KBM-7 (cell line): ENCODE data around the gene ZNF662.
"Not testable (repeated sequence)": the region's sequence is repeated elsewhere in the genome, so short reads cannot be mapped to it uniquely, and the experiment has no call there.

ENCODE experiments used
- DNase-seq: peaks from one replicate; pipeline ENCODE4 v3.0.0-alpha.2; 2015
- in situ Hi-C: fragments of 300-500 bp; cut with MboI; formaldehyde crosslinking; loops from 2 replicates; pipeline ENCODE4 v1.14.3; 2020; ENCODE audit warnings: low sequenced_read_pairs, low pct_unique_long_range_greater_than_20kb, mixed read lengths

The ZNF662 gene

GRCh38 chr3:42906070-42906847 is at the start of gene ZNF662:
ZNF662 (plus strand) TSS chr3:42906142; CDS start chr3:42908115, 1,973 bp downstream.
- no peak for DNase-seq
- in situ Hi-C loops: no loop called here

GRCh38 chr3:42856544-42856943 is 49.4 kb upstream of the ZNF662 start:
- no peak for DNase-seq
- in situ Hi-C loops: no loop called here

- DNase-seq: no peak
- in situ Hi-C loops: no loop called here
Measured at GRCh38 chr3:42864321-42864950, 41.5 kb upstream of the ZNF662 start.

- in situ Hi-C loops: no loop called here
- no peak for DNase-seq
Measured at GRCh38 chr3:42865256-42865655, 40.7 kb upstream of the ZNF662 start.

- no peak for DNase-seq
- in situ Hi-C loops: no loop called here
Measured at GRCh38 chr3:42867138-42867537, 38.8 kb upstream of the ZNF662 start.

GRCh38 chr3:42868841-42869240 is 37.1 kb upstream of the ZNF662 start:
- in situ Hi-C loops: no loop called here
- DNase-seq: no peak

- DNase-seq: no peak
- in situ Hi-C loops: no loop called here
Measured at GRCh38 chr3:42871592-42872196, 34.2 kb upstream of the ZNF662 start.

GRCh38 chr3:42872718-42873117 is 33.2 kb upstream of the ZNF662 start:
- DNase-seq: no peak
- in situ Hi-C loops: no loop called here

- in situ Hi-C loops: no loop called here
- DNase-seq: no peak
Measured at GRCh38 chr3:42873221-42873982, 32.5 kb upstream of the ZNF662 start.

GRCh38 chr3:42874749-42875148 is 31.2 kb upstream of the ZNF662 start:
- in situ Hi-C loops: no loop called here
- no peak for DNase-seq

GRCh38 chr3:42875325-42876151 is 30.4 kb upstream of the ZNF662 start, which contains the start of gene CYP8B1:
CYP8B1 (minus strand) TSS chr3:42875879; CDS start chr3:42875816, 63 bp downstream.
- no peak for DNase-seq
- in situ Hi-C loops: no loop called here

GRCh38 chr3:42876401-42876800 is 29.5 kb upstream of the ZNF662 start:
- DNase-seq: no peak
- in situ Hi-C loops: no loop called here

GRCh38 chr3:42876940-42877720 is 28.8 kb upstream of the ZNF662 start:
- in situ Hi-C loops: no loop called here
- DNase-seq: no peak

- in situ Hi-C loops: no loop called here
- no peak for DNase-seq
Measured at GRCh38 chr3:42877881-42878280, 28.1 kb upstream of the ZNF662 start.

- DNase-seq: no peak
- in situ Hi-C loops: no loop called here
Measured at GRCh38 chr3:42880183-42880582, 25.8 kb upstream of the ZNF662 start.

GRCh38 chr3:42880601-42881451 is 25.1 kb upstream of the ZNF662 start:
- DNase-seq: peak; percentile 89
- in situ Hi-C loops: no loop called here

GRCh38 chr3:42883251-42883930 is 22.6 kb upstream of the ZNF662 start:
- in situ Hi-C loops, DNase-seq: not testable (repeated sequence)
